ENCODE results near the gene RIMBP2. TPM values are rescaled to one million over a fixed set of nuclear protein-coding genes. Genes with fewer than 3 reads are reported as not detected.
"Not testable (repeated sequence)": the region's sequence is repeated elsewhere in the genome, so short reads cannot be mapped to it uniquely, and the experiment has no call there.

Gene RIMBP2
- total RNA-seq, 1 donor from 2014 or later = 20.5 TPM

DNA sequence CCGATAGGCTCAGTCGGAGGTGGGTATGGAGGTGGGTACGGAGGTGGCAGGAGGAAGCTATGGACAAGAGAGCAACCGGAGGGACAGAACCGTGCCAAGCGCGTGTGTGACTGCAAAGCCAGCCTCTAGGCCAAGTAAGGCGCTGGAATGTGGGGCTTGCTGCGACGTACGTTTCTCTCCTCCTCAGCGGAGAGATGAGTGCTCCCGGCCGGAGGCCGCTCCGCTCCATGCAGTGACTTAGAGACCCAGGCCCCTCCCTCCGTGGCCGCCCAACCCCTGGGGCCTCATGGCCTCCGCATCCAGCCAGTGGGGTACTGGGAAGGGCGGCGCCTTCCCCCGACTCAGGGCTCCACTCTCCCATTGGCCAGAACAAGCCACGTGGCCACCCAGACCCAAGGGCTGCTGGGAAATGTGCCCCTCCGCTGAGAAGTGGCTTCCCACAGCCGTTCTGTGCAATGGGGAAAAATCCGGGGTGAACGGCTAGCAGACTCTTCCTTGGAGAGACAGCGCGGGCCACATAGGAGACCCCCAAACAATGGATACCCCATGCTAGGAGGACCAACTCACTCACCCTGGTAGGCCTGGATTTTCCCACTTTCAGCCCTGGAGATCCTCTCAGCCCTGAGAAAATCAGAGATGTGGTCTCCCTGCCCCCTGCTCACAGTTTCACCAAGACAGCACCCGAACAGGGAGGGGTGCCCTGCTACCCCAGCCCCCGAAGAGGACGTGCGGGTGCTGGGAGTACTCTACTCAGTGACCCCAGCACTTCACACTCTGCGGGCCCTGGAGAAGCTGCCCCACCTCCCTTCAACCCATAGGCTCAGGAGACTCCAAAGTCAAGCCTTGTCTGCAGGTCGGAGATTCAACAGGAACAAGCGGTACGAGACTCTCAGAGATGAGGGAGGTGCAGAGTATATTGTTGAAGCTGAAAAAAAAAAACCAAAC, 66.7 kb downstream of the RIMBP2 start:
- Mint-ChIP-seq H3K9me3 (ENCODE audit: unreplicated experiment) (peaks cover 14% of the 10 kb centered on the region), H3K27ac (ENCODE audit: unreplicated experiment) (no peak overlapping the region), H3K4me1 (ENCODE audit: low read depth, unreplicated experiment) (peaks cover 22% of the 10 kb centered on the region), H3K27me3 (ENCODE audit: unreplicated experiment) (peaks cover 10% of the 10 kb centered on the region), H3K36me3 (ENCODE audit: unreplicated experiment) (peaks cover 13% of the 10 kb centered on the region), H3K4me3 (ENCODE audit: unreplicated experiment) (no peak overlapping the region)
- DNase-seq = no peak
- TF ChIP-seq, protein P1, sequence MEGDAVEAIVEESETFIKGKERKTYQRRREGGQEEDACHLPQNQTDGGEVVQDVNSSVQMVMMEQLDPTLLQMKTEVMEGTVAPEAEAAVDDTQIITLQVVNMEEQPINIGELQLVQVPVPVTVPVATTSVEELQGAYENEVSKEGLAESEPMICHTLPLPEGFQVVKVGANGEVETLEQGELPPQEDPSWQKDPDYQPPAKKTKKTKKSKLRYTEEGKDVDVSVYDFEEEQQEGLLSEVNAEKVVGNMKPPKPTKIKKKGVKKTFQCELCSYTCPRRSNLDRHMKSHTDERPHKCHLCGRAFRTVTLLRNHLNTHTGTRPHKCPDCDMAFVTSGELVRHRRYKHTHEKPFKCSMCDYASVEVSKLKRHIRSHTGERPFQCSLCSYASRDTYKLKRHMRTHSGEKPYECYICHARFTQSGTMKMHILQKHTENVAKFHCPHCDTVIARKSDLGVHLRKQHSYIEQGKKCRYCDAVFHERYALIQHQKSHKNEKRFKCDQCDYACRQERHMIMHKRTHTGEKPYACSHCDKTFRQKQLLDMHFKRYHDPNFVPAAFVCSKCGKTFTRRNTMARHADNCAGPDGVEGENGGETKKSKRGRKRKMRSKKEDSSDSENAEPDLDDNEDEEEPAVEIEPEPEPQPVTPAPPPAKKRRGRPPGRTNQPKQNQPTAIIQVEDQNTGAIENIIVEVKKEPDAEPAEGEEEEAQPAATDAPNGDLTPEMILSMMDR (IDR thresholded peaks at IDR 0.05; ENCODE audit: partially characterized antibody, unreplicated experiment) = no peak

GRCh38 chr12:130647814-130648213, 68.3 kb downstream of the RIMBP2 start:
- Mint-ChIP-seq H3K27ac (ENCODE audit: unreplicated experiment) (peak overlapping the region; percentile 73), H3K4me3 (ENCODE audit: unreplicated experiment) (peak overlapping the region; percentile 45), H3K4me1 (ENCODE audit: low read depth, unreplicated experiment) (peaks cover 22% of the 10 kb centered on the region), H3K36me3 (ENCODE audit: unreplicated experiment) (peaks cover 7% of the 10 kb centered on the region), H3K9me3 (ENCODE audit: unreplicated experiment) (peaks cover 11% of the 10 kb centered on the region), H3K27me3 (ENCODE audit: unreplicated experiment) (peaks cover 10% of the 10 kb centered on the region)
- TF ChIP-seq, protein P1 (IDR thresholded peaks at IDR 0.05; ENCODE audit: partially characterized antibody, unreplicated experiment) = no peak
- no peak for DNase-seq

GRCh38 chr12:130646716-130647370, 69.3 kb downstream of the RIMBP2 start:
- no peak overlapping the region for H3K4me3 Mint-ChIP-seq (ENCODE audit: unreplicated experiment)
- H3K4me1 Mint-ChIP-seq (ENCODE audit: low read depth, unreplicated experiment) = peaks cover 22% of the 10 kb centered on the region
- H3K36me3 Mint-ChIP-seq (ENCODE audit: unreplicated experiment) = peaks cover 5% of the 10 kb centered on the region
- TF ChIP-seq, protein P1 (IDR thresholded peaks at IDR 0.05; ENCODE audit: partially characterized antibody, unreplicated experiment) = no peak
- peaks cover 15% of the 10 kb centered on the region for H3K9me3 Mint-ChIP-seq (ENCODE audit: unreplicated experiment)
- no peak overlapping the region for H3K27ac Mint-ChIP-seq (ENCODE audit: unreplicated experiment)
- no peak for DNase-seq
- H3K27me3 Mint-ChIP-seq (ENCODE audit: unreplicated experiment) = peaks cover 9% of the 10 kb centered on the region

DNA sequence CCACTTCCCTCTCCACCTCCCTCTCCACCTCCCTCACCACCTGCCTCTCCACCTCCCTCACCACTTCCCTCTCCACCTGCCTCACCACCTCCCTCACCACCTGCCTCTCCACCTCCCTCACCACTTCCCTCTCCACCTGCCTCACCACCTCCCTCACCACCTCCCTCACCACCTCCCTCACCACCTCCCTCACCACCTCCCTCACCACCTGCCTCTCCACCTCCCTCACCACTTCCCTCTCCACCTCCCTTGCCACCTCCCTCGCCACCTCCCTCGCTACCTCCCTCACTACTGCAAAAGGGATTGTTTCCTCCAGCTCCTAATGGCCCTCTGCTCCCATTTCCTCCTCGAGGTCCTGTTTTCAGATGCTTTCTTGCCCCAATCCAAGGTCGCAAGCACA, 69.9 kb downstream of the RIMBP2 start:
- H3K36me3 Mint-ChIP-seq (ENCODE audit: unreplicated experiment); H3K27me3 Mint-ChIP-seq (ENCODE audit: unreplicated experiment); H3K4me3 Mint-ChIP-seq (ENCODE audit: unreplicated experiment); DNase-seq: not testable (repeated sequence)
- peak overlapping the region; percentile 68 for H3K27ac Mint-ChIP-seq (ENCODE audit: unreplicated experiment)
- peaks cover 15% of the 10 kb centered on the region for H3K9me3 Mint-ChIP-seq (ENCODE audit: unreplicated experiment)
- H3K4me1 Mint-ChIP-seq (ENCODE audit: low read depth, unreplicated experiment) = peaks cover 22% of the 10 kb centered on the region

DNA sequence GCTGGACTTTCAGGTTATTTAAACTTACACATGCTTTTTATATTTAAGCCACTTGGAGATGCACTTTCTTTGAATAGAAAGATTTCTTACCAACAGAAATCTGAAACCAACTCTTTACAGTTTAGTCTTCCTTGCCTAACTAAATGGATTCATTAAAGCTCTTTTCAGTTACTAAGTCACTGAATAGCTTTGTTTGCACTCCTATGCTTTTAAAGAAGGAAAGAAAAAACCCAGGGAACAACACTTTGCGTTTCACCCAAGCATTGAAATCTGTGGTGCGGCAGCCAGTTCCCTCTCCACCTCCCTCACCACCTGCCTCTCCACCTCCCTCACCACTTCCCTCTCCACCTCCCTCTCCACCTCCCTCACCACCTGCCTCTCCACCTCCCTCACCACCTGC, 70.3 kb downstream of the RIMBP2 start:
- peaks cover 19% of the 10 kb centered on the region for H3K4me1 Mint-ChIP-seq (ENCODE audit: low read depth, unreplicated experiment)
- no peak overlapping the region for H3K27ac Mint-ChIP-seq (ENCODE audit: unreplicated experiment)
- peaks cover 3% of the 10 kb centered on the region for H3K36me3 Mint-ChIP-seq (ENCODE audit: unreplicated experiment)
- H3K27me3 Mint-ChIP-seq (ENCODE audit: unreplicated experiment) = peaks cover 5% of the 10 kb centered on the region
- TF ChIP-seq, protein P1 (IDR thresholded peaks at IDR 0.05; ENCODE audit: partially characterized antibody, unreplicated experiment) = no peak
- H3K4me3 Mint-ChIP-seq (ENCODE audit: unreplicated experiment) = no peak overlapping the region
- no peak for DNase-seq
- peaks cover 15% of the 10 kb centered on the region for H3K9me3 Mint-ChIP-seq (ENCODE audit: unreplicated experiment)

All from glutamatergic neuron (in vitro differentiated cells).